Tibial artery (tissue), 4 donors: ENCODE results near the gene SPTB.

Source experiments
- DNase-seq, 2 donors: peaks; one replicate each; pipeline ENCODE4 v3.0.0-alpha.2; 2019
- H3K27ac ChIP-seq, 2 donors: fragments of 200-600 bp; sonication (generic) in 1 of 2; 1 replicate in 1 of 2; 2 replicates in 1 of 2; pipeline ENCODE4 v1.5.1; 2018 to 2019; ENCODE audit warnings: mild to moderate bottlenecking in 1 of 2
- H3K27me3 ChIP-seq, 2 donors: fragments of 200-600 bp; sonication (generic) in 1 of 2; one replicate each; pipeline versions ENCODE4 v1.5.1 to v1.6.0; 2016 to 2019
- H3K36me3 ChIP-seq, 3 donors: fragments of 200-600 bp; sonication (generic) in 2 of 3; one replicate each; pipeline ENCODE4 v1.5.1; 2016 to 2019; ENCODE audit warnings: mild to moderate bottlenecking in 2 of 3
- H3K4me1 ChIP-seq, 4 donors: fragments of 200-600 bp; sonication (generic) in 2 of 4; 1 replicate in 3 of 4; 2 replicates in 1 of 4; pipeline ENCODE4 v1.5.1; 2016 to 2019
- H3K4me3 ChIP-seq, 2 donors: fragments of 200-600 bp; sonication (generic) in 1 of 2; 1 replicate in 1 of 2; 2 replicates in 1 of 2; pipeline ENCODE4 v1.5.1; 2018 to 2019; ENCODE audit warnings: mild to moderate bottlenecking in 2 of 2
- H3K9me3 ChIP-seq, 3 donors: fragments of 200-600 bp; sonication (generic) in 1 of 3; one replicate each; pipeline ENCODE4 v1.5.1; 2016 to 2019
- CTCF ChIP-seq, 2 experiments: fragments of 200-600 bp in 1 of 2; fragments of 450-650 bp in 1 of 2; IDR thresholded peaks; one replicate each; pipeline ENCODE4 v1.5.1; 2017 to 2019; ENCODE audit warnings: antibody characterized with exemption in 2 of 2, mild to moderate bottlenecking in 1 of 2, moderate library complexity in 1 of 2
- intact Hi-C: fragments of 100-400 bp; cut with DNase I; formaldehyde crosslinking; loops from one replicate; pipeline ENCODE4 v1.15.0; 2023; ENCODE audit warnings: low total_unique reads

The SPTB gene

GRCh38 chr14:64846319-64846718 lies 33.4 kb downstream of the SPTB start:
- no peak for TF ChIP-seq CTCF (IDR thresholded peaks at IDR 0.05)
- Histone ChIP-seq H3K36me3 (no peaks in the 10 kb centered on the region), H3K9me3 (no peaks in the 10 kb centered on the region), H3K4me1 (peaks cover 0 to 23% (median 7%) of the 10 kb centered on the region in 4 donors), H3K27ac (no peak overlapping the region), H3K4me3 (no peak overlapping the region), H3K27me3 (no peaks in the 10 kb centered on the region)
- no peak for DNase-seq
- intact Hi-C loops, result no loop called here

GRCh38 chr14:64845878-64846277 lies 33.8 kb downstream of the SPTB start:
- intact Hi-C loops, result no loop called here
- no peak for DNase-seq
- H3K9me3 ChIP-seq, result no peaks in the 10 kb centered on the region
- no peak overlapping the region for H3K4me3 ChIP-seq
- H3K27ac ChIP-seq, result no peak overlapping the region
- no peaks in the 10 kb centered on the region for H3K36me3 ChIP-seq
- TF ChIP-seq CTCF (IDR thresholded peaks at IDR 0.05), result no peak
- peaks cover 0 to 27% (median 11%) of the 10 kb centered on the region in 4 donors for H3K4me1 ChIP-seq
- no peaks in the 10 kb centered on the region for H3K27me3 ChIP-seq

- Histone ChIP-seq H3K36me3 (no peaks in the 10 kb centered on the region), H3K27me3 (no peaks in the 10 kb centered on the region), H3K4me3 (no peak overlapping the region), H3K9me3 (no peaks in the 10 kb centered on the region), H3K4me1 (peaks cover 0 to 30% (median 13%) of the 10 kb centered on the region in 4 donors), H3K27ac (no peak overlapping the region)
- intact Hi-C loops, result no loop called here
- no peak for TF ChIP-seq CTCF (IDR thresholded peaks at IDR 0.05)
- no peak for DNase-seq
Measured at GRCh38 chr14:64844969-64845536, 34.7 kb downstream of the SPTB start.

GRCh38 chr14:64844272-64844671 lies 35.4 kb downstream of the SPTB start:
- H3K27ac ChIP-seq, result no peak overlapping the region
- no peak overlapping the region for H3K4me3 ChIP-seq
- H3K36me3 ChIP-seq, result no peaks in the 10 kb centered on the region
- peaks cover 0 to 30% (median 13%) of the 10 kb centered on the region in 4 donors for H3K4me1 ChIP-seq
- DNase-seq, result no peak
- no peaks in the 10 kb centered on the region for H3K9me3 ChIP-seq
- no peaks in the 10 kb centered on the region for H3K27me3 ChIP-seq
- TF ChIP-seq CTCF (IDR thresholded peaks at IDR 0.05), result no peak
- intact Hi-C loops, result no loop called here

- Histone ChIP-seq H3K27me3 (no peaks in the 10 kb centered on the region), H3K4me1 (peaks cover 0 to 30% (median 13%) of the 10 kb centered on the region in 4 donors), H3K4me3 (no peak overlapping the region), H3K9me3 (no peaks in the 10 kb centered on the region), H3K36me3 (no peaks in the 10 kb centered on the region), H3K27ac (no peak overlapping the region)
- DNase-seq, result no peak
- no peak for TF ChIP-seq CTCF (IDR thresholded peaks at IDR 0.05)
- intact Hi-C loops, result no loop called here
Measured at GRCh38 chr14:64843548-64843947, 36.2 kb downstream of the SPTB start.
